Breast epithelium (tissue), 3 donors: ENCODE data around the gene HDAC1.

Experiments
- POLR2A ChIP-seq: fragments of 450-650 bp; IDR thresholded peaks from one replicate; pipeline ENCODE4 v1.6.1; 2016; ENCODE audit warnings: antibody characterized with exemption, mild to moderate bottlenecking, moderate library complexity
- POLR2AphosphoS5 ChIP-seq, 3 donors: sonication (generic); formaldehyde crosslinking; IDR thresholded peaks; one replicate each; pipeline ENCODE4 v1.6.1; 2017; ENCODE audit warnings: antibody characterized with exemption in 3 of 3
- TF ChIP-seq, protein P1 (sequence below), 3 donors: fragments of 450-650 bp; IDR thresholded peaks; one replicate each; pipeline ENCODE4 v1.5.1; 2016 to 2017; ENCODE audit warnings: antibody characterized with exemption in 3 of 3, mild to moderate bottlenecking in 3 of 3, moderate library complexity in 3 of 3

DNA sequence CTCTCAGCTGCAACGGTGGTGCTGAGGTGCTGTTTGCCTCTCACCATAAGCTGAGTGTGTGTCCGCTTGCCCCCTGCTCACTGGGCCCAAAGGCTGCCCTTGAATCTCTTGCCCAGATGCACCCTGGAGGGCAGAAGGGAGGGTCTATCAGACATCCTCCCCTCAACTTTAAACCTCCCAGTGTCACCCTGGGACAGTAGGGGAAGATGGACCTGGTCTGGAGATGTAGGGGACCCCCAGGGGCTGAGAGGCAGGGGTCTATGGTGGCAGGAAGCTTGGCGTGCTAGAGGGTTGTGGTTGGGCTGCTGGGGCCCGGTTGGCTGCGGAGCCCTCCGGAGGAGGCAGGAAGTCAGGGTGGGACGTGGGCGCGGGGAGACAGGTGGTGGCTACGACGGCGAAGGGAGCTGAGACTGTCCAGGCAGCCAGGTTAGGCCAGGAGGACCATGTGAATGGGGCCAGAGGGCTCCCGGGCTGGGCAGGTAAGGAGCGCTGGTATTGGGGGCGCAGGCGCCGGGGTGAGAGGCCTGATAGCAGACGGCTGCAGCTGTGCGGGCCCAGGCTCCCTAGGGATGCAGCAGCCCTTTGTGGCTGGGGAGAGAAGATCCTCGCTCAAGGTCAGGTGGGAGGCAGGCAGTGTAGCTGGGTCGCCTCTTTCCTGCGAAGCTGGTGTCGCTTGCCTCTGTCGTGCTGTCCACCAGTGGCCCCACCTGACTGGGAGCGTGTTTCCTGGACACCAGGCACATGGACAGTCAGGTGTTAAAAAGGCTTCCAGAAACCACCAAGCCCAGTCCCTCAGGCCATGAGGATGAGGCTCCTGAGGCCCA lies 40.8 kb upstream of the HDAC1 start, which contains the start of gene LCK:
- no peak for TF ChIP-seq POLR2A
- TF ChIP-seq, protein P1, sequence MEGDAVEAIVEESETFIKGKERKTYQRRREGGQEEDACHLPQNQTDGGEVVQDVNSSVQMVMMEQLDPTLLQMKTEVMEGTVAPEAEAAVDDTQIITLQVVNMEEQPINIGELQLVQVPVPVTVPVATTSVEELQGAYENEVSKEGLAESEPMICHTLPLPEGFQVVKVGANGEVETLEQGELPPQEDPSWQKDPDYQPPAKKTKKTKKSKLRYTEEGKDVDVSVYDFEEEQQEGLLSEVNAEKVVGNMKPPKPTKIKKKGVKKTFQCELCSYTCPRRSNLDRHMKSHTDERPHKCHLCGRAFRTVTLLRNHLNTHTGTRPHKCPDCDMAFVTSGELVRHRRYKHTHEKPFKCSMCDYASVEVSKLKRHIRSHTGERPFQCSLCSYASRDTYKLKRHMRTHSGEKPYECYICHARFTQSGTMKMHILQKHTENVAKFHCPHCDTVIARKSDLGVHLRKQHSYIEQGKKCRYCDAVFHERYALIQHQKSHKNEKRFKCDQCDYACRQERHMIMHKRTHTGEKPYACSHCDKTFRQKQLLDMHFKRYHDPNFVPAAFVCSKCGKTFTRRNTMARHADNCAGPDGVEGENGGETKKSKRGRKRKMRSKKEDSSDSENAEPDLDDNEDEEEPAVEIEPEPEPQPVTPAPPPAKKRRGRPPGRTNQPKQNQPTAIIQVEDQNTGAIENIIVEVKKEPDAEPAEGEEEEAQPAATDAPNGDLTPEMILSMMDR (IDR thresholded peaks at IDR 0.05), result no peak
- no peak for TF ChIP-seq POLR2AphosphoS5 (IDR thresholded peaks at IDR 0.05)
